B cell (primary cell): Measurements from ENCODE around the gene KRTAP4-3.
"Not testable (repeated sequence)": the region's sequence is repeated elsewhere in the genome, so short reads cannot be mapped to it uniquely, and the experiment has no call there.

Experiments used
- CTCF ChIP-seq: fragments of 200-600 bp; IDR thresholded peaks from one replicate; pipeline ENCODE4 v1.8.0; 2022; ENCODE audit warnings: antibody characterized with exemption, mild to moderate bottlenecking
- EZH2 ChIP-seq: IDR thresholded peaks from 2 replicates; pipeline ENCODE4 v1.6.1; 2012; ENCODE audit warnings: borderline replicate concordance, low read depth, mild to moderate bottlenecking, moderate library complexity, low read length; ENCODE audit not compliant: insufficient read depth, poor library complexity, severe bottlenecking

- not testable (repeated sequence) for TF ChIP-seq CTCF, EZH2
Measured at GRCh38 chr17:41123991-41124371, 44.0 kb downstream of the KRTAP4-3 start, which contains the start of gene KRTAP4-12.
